Suprapubic skin (tissue), 3 donors: Measurements from ENCODE around the gene GABARAPL2.

ENCODE experiments used
- POLR2A ChIP-seq, 2 donors: fragments of 450-650 bp; IDR thresholded peaks; one replicate each; pipeline ENCODE4 v1.6.1; 2017; ENCODE audit warnings: antibody characterized with exemption in 2 of 2, mild to moderate bottlenecking in 2 of 2, moderate library complexity in 2 of 2
- TF ChIP-seq, protein P1 (sequence below), 2 donors: fragments of 200-600 bp in 1 of 2; fragments of 450-650 bp in 1 of 2; sonication (generic) in 1 of 2; IDR thresholded peaks; one replicate each; pipeline ENCODE4 v1.5.1; 2016 to 2019; ENCODE audit warnings: antibody characterized with exemption in 2 of 2, mild to moderate bottlenecking in 1 of 2, moderate library complexity in 1 of 2

DNA sequence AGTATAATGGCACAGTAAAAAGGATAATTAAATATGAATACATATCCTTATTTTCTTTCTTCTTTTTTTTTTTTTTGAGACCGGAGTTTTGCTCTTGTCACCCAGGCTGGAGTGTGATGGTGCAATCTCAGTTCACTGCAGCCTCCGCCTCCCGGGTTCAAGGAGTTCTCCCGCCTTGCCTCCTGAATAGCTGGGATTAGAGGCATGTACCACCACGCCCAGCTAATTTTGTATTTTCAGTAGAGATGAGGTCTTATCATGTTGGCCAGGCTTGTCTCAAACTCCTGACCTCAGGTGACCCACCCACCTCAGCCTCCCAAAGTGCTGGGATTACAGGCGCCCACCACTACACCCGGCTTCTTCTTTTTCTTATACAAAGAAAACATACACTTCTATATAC, 12.0 kb downstream of the GABARAPL2 start:
- TF ChIP-seq, protein P1, sequence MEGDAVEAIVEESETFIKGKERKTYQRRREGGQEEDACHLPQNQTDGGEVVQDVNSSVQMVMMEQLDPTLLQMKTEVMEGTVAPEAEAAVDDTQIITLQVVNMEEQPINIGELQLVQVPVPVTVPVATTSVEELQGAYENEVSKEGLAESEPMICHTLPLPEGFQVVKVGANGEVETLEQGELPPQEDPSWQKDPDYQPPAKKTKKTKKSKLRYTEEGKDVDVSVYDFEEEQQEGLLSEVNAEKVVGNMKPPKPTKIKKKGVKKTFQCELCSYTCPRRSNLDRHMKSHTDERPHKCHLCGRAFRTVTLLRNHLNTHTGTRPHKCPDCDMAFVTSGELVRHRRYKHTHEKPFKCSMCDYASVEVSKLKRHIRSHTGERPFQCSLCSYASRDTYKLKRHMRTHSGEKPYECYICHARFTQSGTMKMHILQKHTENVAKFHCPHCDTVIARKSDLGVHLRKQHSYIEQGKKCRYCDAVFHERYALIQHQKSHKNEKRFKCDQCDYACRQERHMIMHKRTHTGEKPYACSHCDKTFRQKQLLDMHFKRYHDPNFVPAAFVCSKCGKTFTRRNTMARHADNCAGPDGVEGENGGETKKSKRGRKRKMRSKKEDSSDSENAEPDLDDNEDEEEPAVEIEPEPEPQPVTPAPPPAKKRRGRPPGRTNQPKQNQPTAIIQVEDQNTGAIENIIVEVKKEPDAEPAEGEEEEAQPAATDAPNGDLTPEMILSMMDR (IDR thresholded peaks at IDR 0.05): no peak
- no peak for TF ChIP-seq POLR2A (IDR thresholded peaks at IDR 0.05)
